HG03342 (cell line): ENCODE results near the gene BMI1.

Source experiments
- ATAC-seq: cut with Tn5 transposase; IDR thresholded peaks from one replicate; pipeline ENCODE4 v1.9.1; 2021; ENCODE audit warnings: mild to moderate bottlenecking, moderate library complexity; ENCODE audit not compliant: unreplicated experiment

BMI1 gene

GRCh38 chr10:22319547-22319979 lies 1.3 kb upstream of the BMI1 start:
- ATAC-seq: no peak

- no peak for ATAC-seq
Measured at GRCh38 chr10:22319980-22320558, 830 bp upstream of the BMI1 start.

DNA sequence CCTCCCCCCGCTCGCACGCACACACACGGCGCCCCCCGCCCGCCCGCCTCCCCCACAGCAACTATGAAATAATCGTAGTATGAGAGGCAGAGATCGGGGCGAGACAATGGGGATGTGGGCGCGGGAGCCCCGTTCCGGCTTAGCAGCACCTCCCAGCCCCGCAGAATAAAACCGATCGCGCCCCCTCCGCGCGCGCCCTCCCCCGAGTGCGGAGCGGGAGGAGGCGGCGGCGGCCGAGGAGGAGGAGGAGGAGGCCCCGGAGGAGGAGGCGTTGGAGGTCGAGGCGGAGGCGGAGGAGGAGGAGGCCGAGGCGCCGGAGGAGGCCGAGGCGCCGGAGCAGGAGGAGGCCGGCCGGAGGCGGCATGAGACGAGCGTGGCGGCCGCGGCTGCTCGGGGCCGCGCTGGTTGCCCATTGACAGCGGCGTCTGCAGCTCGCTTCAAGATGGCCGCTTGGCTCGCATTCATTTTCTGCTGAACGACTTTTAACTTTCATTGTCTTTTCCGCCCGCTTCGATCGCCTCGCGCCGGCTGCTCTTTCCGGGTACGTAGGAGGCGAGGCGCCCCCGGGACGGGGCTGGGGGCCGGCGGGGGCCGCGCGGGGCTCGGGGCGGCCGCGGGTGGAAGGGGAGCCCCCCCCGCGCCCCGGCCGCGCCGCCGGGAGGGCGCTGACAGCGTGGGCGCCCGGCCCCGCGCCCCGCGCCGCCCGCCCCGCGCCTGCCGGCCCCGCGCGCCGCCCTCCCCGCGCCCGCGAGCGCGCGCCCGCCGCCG lies 441 bp downstream of the BMI1 start:
- ATAC-seq: no peak

DNA sequence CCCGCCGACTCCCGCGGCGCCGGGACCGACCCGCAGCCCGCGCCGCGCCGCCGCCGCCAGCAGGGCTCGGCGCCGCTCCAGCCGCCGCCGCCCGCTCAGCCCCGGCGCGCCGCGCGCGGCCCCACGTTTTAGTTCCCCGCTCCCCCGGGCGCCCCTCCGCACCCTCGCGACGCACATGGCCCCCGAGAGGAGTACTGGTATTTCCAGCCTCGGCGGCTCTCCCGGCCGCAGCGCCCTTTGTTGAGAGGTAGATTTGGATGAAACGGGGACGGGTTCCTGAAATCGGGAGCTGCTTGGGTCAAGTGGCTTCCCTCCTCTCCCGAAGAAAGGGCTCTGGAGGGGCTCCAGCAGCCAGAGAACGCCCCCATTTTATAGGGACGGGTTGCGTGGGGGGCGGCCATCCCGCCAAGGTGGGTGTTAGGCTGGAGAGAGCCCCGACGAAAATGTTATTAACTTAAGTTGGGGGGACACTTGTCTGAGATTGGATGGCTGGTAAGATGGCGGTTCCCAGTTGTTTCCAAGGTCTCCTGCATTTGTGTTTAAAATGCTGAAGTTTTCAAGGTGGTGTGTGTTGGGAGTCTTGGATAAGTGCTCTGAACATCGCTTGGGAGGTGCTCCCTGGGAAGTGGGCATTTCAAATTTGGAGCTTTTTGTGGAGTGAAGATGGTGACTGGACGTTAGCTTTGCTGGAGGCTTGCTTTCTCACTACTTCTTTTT lies 1.2 kb downstream of the BMI1 start:
- no peak for ATAC-seq

DNA sequence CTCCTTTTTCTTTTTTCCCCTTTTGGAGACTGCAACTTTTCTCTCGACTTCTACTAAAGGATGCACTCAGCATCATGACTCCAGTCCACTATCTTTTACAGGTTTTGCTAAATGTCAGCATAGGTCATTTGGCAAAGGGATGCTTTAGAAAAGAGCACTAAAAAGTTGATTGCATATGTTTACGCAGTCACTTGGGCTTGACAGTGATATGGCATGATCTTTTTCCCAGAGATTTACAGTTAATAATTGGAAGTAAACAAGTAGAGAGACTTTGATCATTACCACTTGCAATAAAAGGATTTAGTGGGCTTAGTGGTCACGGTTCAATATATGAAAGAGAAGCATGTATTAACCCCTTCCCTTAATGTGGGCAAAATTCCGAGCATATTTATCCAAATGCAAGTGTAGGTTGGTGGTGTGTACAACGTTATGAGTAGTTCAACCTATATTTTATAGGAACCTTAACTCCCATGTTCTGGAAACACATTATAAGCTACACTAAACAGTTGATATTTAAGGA lies 1.8 kb downstream of the BMI1 start:
- ATAC-seq: no peak

DNA sequence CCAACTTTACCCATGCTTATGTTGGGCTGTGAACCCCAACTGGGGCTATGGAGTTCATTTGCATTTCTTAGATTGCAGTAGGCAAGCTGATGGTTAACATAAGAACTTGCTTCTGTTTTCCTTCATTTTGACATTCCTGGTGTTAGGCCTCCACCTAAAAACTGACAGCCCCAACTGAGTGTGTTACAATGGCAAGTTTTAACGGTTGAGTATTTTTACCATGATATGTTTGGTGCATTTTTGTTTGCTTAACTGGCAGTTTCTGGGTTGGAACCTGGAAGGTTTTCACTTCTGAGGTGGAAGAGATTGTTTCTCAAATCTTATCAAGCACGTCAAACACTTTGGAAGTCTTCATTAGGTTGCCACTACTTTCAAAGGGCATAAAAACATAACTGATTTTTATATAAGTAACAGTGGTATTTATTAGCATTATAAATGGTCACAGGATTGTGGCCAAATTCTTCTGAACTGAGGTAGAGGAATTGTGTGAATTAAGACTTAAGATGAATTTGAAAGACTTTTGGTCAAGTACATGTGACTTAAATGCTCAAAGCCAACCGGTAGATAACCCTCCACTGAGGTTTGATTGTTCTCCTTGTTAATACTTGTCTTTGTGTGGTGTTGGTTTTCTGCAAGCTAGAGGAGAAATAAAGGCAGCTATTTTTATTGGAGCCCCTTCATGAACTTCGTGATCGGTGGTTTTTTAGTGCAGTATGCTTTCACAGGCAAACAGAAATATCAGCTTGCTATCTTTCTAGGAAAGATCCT lies 2.8 kb downstream of the BMI1 start:
- no peak for ATAC-seq

- ATAC-seq: no peak
Measured at GRCh38 chr10:22324413-22324812, 3.5 kb downstream of the BMI1 start.

DNA sequence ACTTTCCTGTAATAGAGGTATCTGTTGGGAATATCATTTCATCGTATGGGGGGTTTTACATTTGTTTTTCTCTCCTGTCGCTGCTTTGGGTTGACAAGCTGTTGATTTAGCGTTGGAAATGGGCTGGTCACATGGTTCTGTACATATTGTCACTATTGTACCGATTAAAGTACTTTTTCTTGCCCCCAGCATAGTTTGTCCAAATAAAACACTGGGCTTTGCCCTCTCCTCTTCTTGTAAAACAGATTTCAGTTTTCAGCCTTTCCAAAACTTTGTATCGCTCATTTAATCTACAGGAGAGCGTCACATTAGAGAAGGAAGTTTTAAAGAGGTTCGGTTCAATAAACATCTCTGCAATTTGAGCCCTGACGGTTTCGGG lies 4.0 kb downstream of the BMI1 start:
- ATAC-seq: no peak

DNA sequence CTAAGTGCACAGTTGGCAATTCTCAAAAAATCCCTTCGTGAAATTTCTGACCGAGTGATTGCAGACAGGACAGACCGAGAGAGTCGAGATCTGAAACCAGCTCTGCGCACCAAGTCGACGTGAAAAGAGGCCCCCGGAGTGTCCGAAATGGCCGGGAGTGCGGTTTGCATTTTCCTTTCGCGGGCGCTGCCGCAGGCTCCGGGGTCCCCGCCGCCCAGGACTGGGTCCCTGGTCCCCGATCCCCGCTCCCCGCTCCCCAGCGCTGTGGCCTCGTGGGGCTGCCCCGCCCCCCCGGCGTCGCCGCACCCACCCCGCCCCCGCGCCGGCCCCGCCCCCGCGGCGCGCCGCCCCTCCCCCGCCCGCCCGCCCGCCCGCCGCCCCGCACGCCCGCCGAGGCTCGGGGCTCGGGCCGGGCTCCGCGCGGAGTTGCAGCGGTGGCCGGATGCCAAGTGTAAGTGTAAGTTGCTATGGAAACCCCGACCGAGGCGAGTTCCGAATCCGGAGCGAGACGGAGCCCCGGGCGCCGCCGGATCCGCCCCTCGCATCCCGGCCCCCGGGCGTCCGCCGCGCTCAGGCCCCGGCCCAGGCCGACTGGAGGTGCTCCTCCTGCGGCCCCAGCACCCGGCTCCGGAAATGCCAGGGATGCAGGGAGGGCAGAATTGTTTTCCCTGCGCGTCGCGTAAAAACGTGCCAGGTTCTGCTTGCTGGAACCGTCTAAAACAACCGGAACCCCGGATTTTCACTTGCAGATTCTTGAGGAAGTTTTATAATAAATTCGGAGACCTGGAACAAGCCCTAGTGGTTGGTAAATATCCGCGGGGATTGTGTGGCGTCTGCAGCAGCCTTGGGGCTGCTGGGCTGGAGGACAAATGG lies 4.6 kb downstream of the BMI1 start:
- ATAC-seq: peak; percentile 56

DNA sequence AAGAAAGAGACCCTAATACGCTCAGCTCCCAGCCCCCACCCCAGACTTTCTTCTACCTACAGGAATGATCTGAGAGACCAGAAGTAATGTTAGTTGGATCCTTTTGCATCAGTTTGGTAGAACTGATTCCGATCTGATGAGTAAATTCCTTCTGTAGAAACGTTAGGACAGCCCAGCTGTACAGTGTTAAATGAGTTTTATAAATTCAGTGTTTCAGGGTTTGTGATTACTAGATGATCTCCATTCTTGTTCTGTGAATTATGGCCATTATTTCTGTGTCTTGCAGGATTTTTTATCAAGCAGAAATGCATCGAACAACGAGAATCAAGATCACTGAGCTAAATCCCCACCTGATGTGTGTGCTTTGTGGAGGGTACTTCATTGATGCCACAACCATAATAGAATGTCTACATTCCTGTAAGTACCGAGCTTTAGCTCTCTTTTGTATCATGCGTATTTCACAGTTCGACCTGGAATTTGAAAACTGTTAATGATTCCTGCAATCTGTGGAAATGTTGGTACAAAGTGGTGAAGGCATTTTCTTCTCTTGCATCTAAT lies 5.3 kb downstream of the BMI1 start:
- no peak for ATAC-seq

DNA sequence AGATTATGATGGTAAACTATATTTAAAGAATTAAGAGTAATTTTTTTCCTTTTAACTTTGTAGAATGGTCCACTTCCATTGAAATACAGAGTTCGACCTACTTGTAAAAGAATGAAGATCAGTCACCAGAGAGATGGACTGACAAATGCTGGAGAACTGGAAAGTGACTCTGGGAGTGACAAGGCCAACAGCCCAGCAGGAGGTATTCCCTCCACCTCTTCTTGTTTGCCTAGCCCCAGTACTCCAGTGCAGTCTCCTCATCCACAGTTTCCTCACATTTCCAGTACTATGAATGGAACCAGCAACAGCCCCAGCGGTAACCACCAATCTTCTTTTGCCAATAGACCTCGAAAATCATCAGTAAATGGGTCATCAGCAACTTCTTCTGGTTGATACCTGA lies 8.3 kb downstream of the BMI1 start:
- ATAC-seq: no peak

GRCh38 chr10:22332116-22332692 lies 11.3 kb downstream of the BMI1 start:
- ATAC-seq: no peak

DNA sequence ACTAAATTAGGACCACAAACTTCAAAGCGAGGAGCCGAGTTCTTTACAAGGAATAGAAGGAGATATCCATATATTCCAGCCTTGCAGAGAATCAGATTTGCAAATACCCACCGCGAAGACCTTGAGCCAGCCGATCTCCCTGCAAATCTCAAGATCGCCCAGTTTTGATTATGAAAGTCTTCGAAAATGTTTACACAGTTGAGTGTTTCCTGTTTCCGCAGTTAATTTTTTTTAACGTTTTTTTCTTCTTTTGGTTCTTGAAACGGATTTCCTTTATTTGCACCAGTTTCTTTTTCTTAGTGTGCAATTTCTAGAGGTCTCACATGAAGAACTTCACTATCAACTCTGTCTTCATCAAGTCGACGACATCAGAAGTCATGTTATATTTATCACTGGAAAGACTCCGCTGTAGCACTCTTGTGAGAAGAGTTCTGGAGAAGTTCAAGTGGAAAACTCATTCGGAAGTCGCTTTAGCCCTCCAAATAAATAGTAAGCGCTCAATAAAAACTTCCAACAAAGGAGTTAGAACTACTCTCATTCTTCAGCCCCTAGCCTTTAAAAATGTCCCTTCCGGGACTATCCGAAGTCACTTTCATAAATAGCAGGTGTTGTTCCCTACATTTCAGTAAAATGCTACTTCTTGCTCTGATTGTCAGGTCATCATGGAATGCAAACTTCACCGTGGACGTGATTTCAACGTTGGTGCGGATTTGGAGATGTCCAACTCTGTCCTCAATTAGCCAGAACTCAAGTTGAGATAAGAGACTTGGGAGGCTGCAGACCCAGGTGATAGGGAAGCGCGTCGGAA lies 12.5 kb downstream of the BMI1 start:
- ATAC-seq: no peak

- ATAC-seq: no peak
Measured at GRCh38 chr10:22333975-22334282, 13.0 kb downstream of the BMI1 start.

GRCh38 chr10:22334414-22335172 lies 13.7 kb downstream of the BMI1 start:
- ATAC-seq: no peak

- ATAC-seq: peak; percentile 61
Measured at GRCh38 chr10:22335173-22335933, 14.5 kb downstream of the BMI1 start.

GRCh38 chr10:22338185-22338900 lies 17.4 kb downstream of the BMI1 start:
- no peak for ATAC-seq
